Erythroblast (primary cell): ENCODE results near the gene FAM114A1.

ENCODE experiments used
- GATA1 ChIP-seq: IDR thresholded peaks from 2 replicates; pipeline ENCODE4 v1.6.1; 2011; ENCODE audit warnings: low read depth, mild to moderate bottlenecking, control low read depth, low read length, moderate library complexity
- POLR2A ChIP-seq: IDR thresholded peaks from 2 replicates; pipeline ENCODE4 v1.6.1; 2011; ENCODE audit warnings: mild to moderate bottlenecking, low read length

- no peak for TF ChIP-seq POLR2A
- TF ChIP-seq GATA1: no peak
Measured at GRCh38 chr4:38993683-38994082, 126.1 kb downstream of the FAM114A1 start.
